GM12875 (cell line): ENCODE measurements around the gene DNMT3A.

Experiments used
- H3K4me3 ChIP-seq: one replicate; pipeline ENCODE4 v1.5.1; 2011; ENCODE audit warnings: low read depth, low read length, control low read depth
- CTCF ChIP-seq: IDR thresholded peaks from 2 replicates; pipeline ENCODE4 v1.5.1; 2011; ENCODE audit warnings: low read depth, mild to moderate bottlenecking, control low read depth, inconsistent platforms, low read length, moderate library complexity, borderline replicate concordance; ENCODE audit not compliant: insufficient read depth

Gene DNMT3A

GRCh38 chr2:25286025-25286400 lies 55.7 kb downstream of the DNMT3A start:
- H3K4me3 ChIP-seq, result no peak overlapping the region
- TF ChIP-seq CTCF, result no peak

GRCh38 chr2:25285265-25286024 lies 56.3 kb downstream of the DNMT3A start:
- H3K4me3 ChIP-seq, result no peak overlapping the region
- TF ChIP-seq CTCF, result no peak

- H3K4me3 ChIP-seq, result no peak overlapping the region
Measured at GRCh38 chr2:25284756-25285155, 57.0 kb downstream of the DNMT3A start.

GRCh38 chr2:25283921-25284320 lies 57.8 kb downstream of the DNMT3A start:
- TF ChIP-seq CTCF, result no peak
- no peak overlapping the region for H3K4me3 ChIP-seq

More at GRCh38 chr2:25284756-25285155, 57.0 kb downstream of the DNMT3A start:
- no peak for TF ChIP-seq CTCF

- H3K4me3 ChIP-seq, result no peak overlapping the region
- no peak for TF ChIP-seq CTCF
Measured at GRCh38 chr2:25281941-25282340, 59.8 kb downstream of the DNMT3A start.

- no peak for TF ChIP-seq CTCF
- H3K4me3 ChIP-seq, result no peak overlapping the region
Measured at GRCh38 chr2:25281522-25281921, 60.2 kb downstream of the DNMT3A start.

GRCh38 chr2:25280051-25280687 lies 61.6 kb downstream of the DNMT3A start:
- H3K4me3 ChIP-seq, result no peak overlapping the region
- TF ChIP-seq CTCF, result no peak
